OCI-LY7 (cell line): ENCODE results near the gene STYK1. TPM values are rescaled to one million over a fixed set of nuclear protein-coding genes. Genes with fewer than 3 reads are reported as not detected.
A peak's percentile ranks its signal among the peaks of the same experiment; 100 is the strongest.

Experiments
- BruUV-seq: library from RNA; stranded (reverse); fragments of 400-500 nt; replicated peaks from 2 replicates; lab custom pipeline; 2021; lab: Mats Ljungman, UMichigan
- CTCF ChIA-PET: fragments of 300-600 bp; sonication (Branson Sonifier 250); formaldehyde crosslinking; loops from one replicate; lab custom pipeline; 2022; ENCODE audit warnings: antibody characterized with exemption; ENCODE audit not compliant: unreplicated experiment; lab: Charles Lee
- POLR2A ChIA-PET: fragments of 300-600 bp; sonication (Branson Sonifier 250); formaldehyde crosslinking; loops from one replicate; lab custom pipeline; 2022; ENCODE audit warnings: antibody characterized with exemption; lab: Charles Lee
- DNase-seq: peaks from one replicate; pipeline ENCODE4 v3.0.0-alpha.2; 2015; ENCODE audit warnings: low spot score
- H2AFZ ChIP-seq: fragments of 200-600 bp; sonication (generic), shearing (Covaris generic); 2 replicates; pipeline ENCODE4 v1.6.1; 2014; ENCODE audit warnings: mild to moderate bottlenecking, antibody characterized with exemption, low read length, moderate library complexity
- H3K27ac ChIP-seq: fragments of 200-600 bp; sonication (generic); 2 replicates; pipeline ENCODE4 v1.5.1; 2014; ENCODE audit warnings: mixed run types, low read depth, mild to moderate bottlenecking, moderate library complexity, low read length, inconsistent platforms; ENCODE audit not compliant: poor library complexity, severe bottlenecking
- H3K36me3 ChIP-seq: fragments of 200-600 bp; sonication (generic); 2 replicates; pipeline ENCODE4 v1.6.1; 2014; ENCODE audit warnings: mild to moderate bottlenecking, antibody characterized with exemption, low read length, moderate library complexity, mixed read lengths; ENCODE audit not compliant: insufficient read depth
- H3K4me1 ChIP-seq: fragments of 200-600 bp; sonication (generic); 2 replicates; pipeline ENCODE4 v1.5.1; 2014; ENCODE audit warnings: mild to moderate bottlenecking, low read length; ENCODE audit not compliant: insufficient read depth, poor library complexity, severe bottlenecking
- H3K4me2 ChIP-seq: fragments of 200-600 bp; sonication (generic); 2 replicates; pipeline ENCODE4 v1.6.1; 2014; ENCODE audit warnings: mild to moderate bottlenecking, low read length
- H3K4me3 ChIP-seq: fragments of 200-600 bp; sonication (generic); 2 replicates; pipeline ENCODE4 v1.5.1; 2014; ENCODE audit warnings: mild to moderate bottlenecking, low read depth, low read length; ENCODE audit not compliant: poor library complexity, severe bottlenecking
- H3K79me2 ChIP-seq: fragments of 200-600 bp; sonication (generic); 2 replicates; pipeline ENCODE4 v1.6.1; 2016; ENCODE audit warnings: low read depth, mild to moderate bottlenecking, low read length, moderate library complexity, mixed read lengths; ENCODE audit not compliant: insufficient read depth
- H3K9me2 ChIP-seq: fragments of 200-600 bp; sonication (generic); 2 replicates; pipeline ENCODE4 v1.6.1; 2016; ENCODE audit warnings: mild to moderate bottlenecking, low read length, mixed read lengths; ENCODE audit not compliant: insufficient read depth
- H3K9me3 ChIP-seq: fragments of 200-600 bp; sonication (generic); 2 replicates; pipeline ENCODE4 v1.6.1; 2014; ENCODE audit warnings: mild to moderate bottlenecking, mixed run types, low read length, mixed read lengths
- H4K20me1 ChIP-seq: fragments of 200-600 bp; sonication (generic); 2 replicates; pipeline ENCODE4 v1.6.1; 2014; ENCODE audit warnings: mild to moderate bottlenecking, antibody characterized with exemption, low read length, moderate library complexity, mixed read lengths; ENCODE audit not compliant: insufficient read depth
- EZH2phosphoT487 ChIP-seq: fragments of 200-600 bp; sonication (generic); IDR thresholded peaks from 2 replicates; pipeline ENCODE4 v1.6.1; 2018; ENCODE audit warnings: low read depth, borderline replicate concordance, mild to moderate bottlenecking, mixed run types, antibody characterized with exemption, low read length, moderate library complexity, mixed read lengths
- intact Hi-C: fragments of 100-400 bp; cut with micrococcal nuclease; formaldehyde crosslinking; loops from one replicate; pipeline ENCODE4 v1.10.0; 2022; ENCODE audit not compliant: unreplicated experiment
- total RNA-seq, 2 experiments: library from RNA; depleted of rRNA in 1 of 2; stranded (reverse); fragments of >200 nt in 1 of 2; shearing (Covaris generic) in 1 of 2; gene quantifications; 2 replicates each; pipeline ENCODE4 v1.2.3, GENCODE V29; 2014 to 2022
- TF ChIP-seq, protein P1 (sequence below): fragments of 200-600 bp; sonication (generic); conservative IDR thresholded peaks from 2 replicates; pipeline ENCODE4 v1.5.1; 2014; ENCODE audit warnings: mild to moderate bottlenecking, antibody characterized with exemption, low read length, moderate library complexity, mixed read lengths

The STYK1 gene
- total RNA-seq, 2 experiments from 2014 or later = not detected

DNA sequence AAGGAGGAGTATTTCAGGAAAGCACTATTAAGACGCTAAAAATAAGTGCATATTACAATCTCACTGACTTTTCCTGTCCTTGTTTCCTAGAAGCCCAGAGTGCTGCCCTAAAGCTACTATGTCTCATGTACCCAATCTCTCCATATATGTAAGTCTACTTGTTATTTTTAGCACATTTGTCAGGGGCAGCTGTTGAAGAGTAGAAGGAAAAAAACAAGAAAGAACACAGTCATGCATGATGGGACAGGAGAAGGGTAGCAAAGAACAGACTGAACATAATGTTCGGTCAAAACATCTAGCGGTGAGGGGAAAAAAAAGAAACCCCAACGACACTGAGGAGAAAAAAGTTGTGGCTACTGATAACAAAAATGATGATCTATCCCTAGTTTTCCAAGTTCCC lies 35.0 kb upstream of the STYK1 start:
- Histone ChIP-seq H3K27ac (no peak overlapping the region), H3K4me2 (no peak overlapping the region), H3K9me3 (no peaks in the 10 kb centered on the region), H3K9me2 (no peaks in the 10 kb centered on the region), H3K4me3 (no peak overlapping the region), H4K20me1 (no peaks in the 10 kb centered on the region), H3K79me2 (no peaks in the 10 kb centered on the region), H3K36me3 (peaks cover 93% of the 10 kb centered on the region), H2AFZ (no peak overlapping the region), H3K4me1 (no peaks in the 10 kb centered on the region)
- TF ChIP-seq, protein P1, sequence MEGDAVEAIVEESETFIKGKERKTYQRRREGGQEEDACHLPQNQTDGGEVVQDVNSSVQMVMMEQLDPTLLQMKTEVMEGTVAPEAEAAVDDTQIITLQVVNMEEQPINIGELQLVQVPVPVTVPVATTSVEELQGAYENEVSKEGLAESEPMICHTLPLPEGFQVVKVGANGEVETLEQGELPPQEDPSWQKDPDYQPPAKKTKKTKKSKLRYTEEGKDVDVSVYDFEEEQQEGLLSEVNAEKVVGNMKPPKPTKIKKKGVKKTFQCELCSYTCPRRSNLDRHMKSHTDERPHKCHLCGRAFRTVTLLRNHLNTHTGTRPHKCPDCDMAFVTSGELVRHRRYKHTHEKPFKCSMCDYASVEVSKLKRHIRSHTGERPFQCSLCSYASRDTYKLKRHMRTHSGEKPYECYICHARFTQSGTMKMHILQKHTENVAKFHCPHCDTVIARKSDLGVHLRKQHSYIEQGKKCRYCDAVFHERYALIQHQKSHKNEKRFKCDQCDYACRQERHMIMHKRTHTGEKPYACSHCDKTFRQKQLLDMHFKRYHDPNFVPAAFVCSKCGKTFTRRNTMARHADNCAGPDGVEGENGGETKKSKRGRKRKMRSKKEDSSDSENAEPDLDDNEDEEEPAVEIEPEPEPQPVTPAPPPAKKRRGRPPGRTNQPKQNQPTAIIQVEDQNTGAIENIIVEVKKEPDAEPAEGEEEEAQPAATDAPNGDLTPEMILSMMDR = no peak
- no peak for TF ChIP-seq EZH2phosphoT487
- no TSS peak for BruUV-seq
- intact Hi-C loops = no loop called here
- peak; percentile 4 for DNase-seq
- POLR2A ChIA-PET = interaction anchor here (0.7 to 0.9 kb wide), 2 partner anchors 9 to 18 kb away, joined by 3 read pairs; no protein-coding TSS in a partner anchor
- CTCF ChIA-PET = no interaction called here

DNA sequence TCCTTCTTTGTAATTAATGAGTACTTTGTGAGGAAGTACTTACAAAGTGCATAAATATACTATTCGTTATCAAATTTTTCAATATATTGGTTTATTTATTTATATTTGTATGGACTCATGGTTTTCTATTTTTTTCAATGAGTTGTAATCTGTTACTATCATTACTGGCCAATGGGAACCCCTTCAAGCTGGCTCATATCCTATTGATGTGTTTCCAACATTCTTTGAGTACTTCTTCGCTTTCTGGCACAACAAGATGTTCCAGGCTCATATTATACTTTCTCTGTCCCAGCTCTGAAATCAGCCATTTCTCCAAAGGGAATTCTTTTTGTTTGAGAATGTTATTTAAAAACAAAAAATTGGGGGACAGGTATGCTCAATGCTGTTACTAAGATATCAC lies 31.8 kb upstream of the STYK1 start:
- H3K79me2 ChIP-seq = no peaks in the 10 kb centered on the region

DNA sequence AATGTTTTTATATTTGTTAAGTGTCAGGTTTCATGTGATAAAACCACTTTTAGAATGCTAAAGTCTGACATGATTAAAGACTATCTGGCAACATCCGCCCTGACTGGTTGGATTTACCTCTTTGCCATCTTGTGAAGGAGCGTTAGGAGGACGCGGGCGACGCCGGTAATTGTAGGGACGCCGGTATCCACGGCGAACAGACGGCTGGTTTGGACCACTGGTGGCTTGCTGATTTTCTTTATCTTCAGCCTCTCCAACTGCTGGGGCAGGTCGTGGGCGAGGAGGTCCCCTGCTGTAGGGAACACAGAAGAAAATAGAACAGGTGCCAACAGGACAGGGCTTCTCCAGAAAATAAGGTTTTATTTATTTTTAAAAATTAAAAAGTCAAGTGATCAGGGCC lies 28.0 kb upstream of the STYK1 start:
- no TSS peak for BruUV-seq
- Histone ChIP-seq H3K36me3 (peaks cover 95% of the 10 kb centered on the region), H2AFZ (no peak overlapping the region), H3K4me1 (no peaks in the 10 kb centered on the region), H4K20me1 (no peaks in the 10 kb centered on the region), H3K79me2 (no peaks in the 10 kb centered on the region), H3K4me2 (no peak overlapping the region), H3K9me3 (no peaks in the 10 kb centered on the region), H3K4me3 (no peak overlapping the region), H3K9me2 (no peaks in the 10 kb centered on the region), H3K27ac (no peak overlapping the region)
- POLR2A ChIA-PET = no interaction called here
- no peak for DNase-seq
- TF ChIP-seq, protein P1 = no peak
- TF ChIP-seq EZH2phosphoT487 = no peak
- intact Hi-C loops = no loop called here
- CTCF ChIA-PET = no interaction called here

More for the DNA sequence above, 31.8 kb upstream of the STYK1 start:
- H3K4me2 ChIP-seq = no peak overlapping the region
- no peaks in the 10 kb centered on the region for H3K9me3 ChIP-seq
- H3K4me3 ChIP-seq = no peak overlapping the region
- ChIA-PET CTCF (no interaction called here), POLR2A (no interaction called here)
- intact Hi-C loops = no loop called here
- no TSS peak for BruUV-seq
- peaks cover 94% of the 10 kb centered on the region for H3K36me3 ChIP-seq
- H3K9me2 ChIP-seq = no peaks in the 10 kb centered on the region
- no peak overlapping the region for H3K27ac ChIP-seq
- no peaks in the 10 kb centered on the region for H4K20me1 ChIP-seq
- H3K4me1 ChIP-seq = no peaks in the 10 kb centered on the region
- DNase-seq = no peak
- H2AFZ ChIP-seq = no peak overlapping the region
- TF ChIP-seq, protein P1 = no peak
